Inflammatory macrophage treated with lipopolysaccharide for 1 hour (primary cell): ENCODE measurements around the gene SFPQ.
A peak's percentile ranks its signal among the peaks of the same experiment; 100 is the strongest.
"Not testable (repeated sequence)": the region's sequence is repeated elsewhere in the genome, so short reads cannot be mapped to it uniquely, and the experiment has no call there.

ENCODE experiments used
- DNase-seq, 2 donors: peaks; one replicate each; pipeline ENCODE4 v3.0.0-alpha.2; 2020 to 2022

Gene SFPQ

GRCh38 chr1:35192853-35193664 is at the start of gene SFPQ:
Gene SFPQ, minus strand, starts transcription at chr1:35193145. Its CDS starts 96 bp downstream, at chr1:35193049.
- peak; percentile 98 to 100 for DNase-seq

GRCh38 chr1:35236772-35237171 is 43.8 kb upstream of the SFPQ start:
- not testable (repeated sequence) for DNase-seq

- no peak for DNase-seq
These were observed 38.3 kb upstream of the SFPQ start for GRCh38 chr1:35231287-35231686.

GRCh38 chr1:35229587-35230360 is 36.8 kb upstream of the SFPQ start:
- DNase-seq, result no peak

- DNase-seq, result no peak
These were observed 33.6 kb upstream of the SFPQ start for GRCh38 chr1:35226546-35226945.

GRCh38 chr1:35223084-35223630 is 30.2 kb upstream of the SFPQ start:
- no peak for DNase-seq

GRCh38 chr1:35222322-35223083 is 29.6 kb upstream of the SFPQ start:
- no peak for DNase-seq

GRCh38 chr1:35220976-35221375 is 28.0 kb upstream of the SFPQ start:
- peak; percentile 3 to 10 for DNase-seq

- no peak for DNase-seq
These were observed 22.4 kb upstream of the SFPQ start for GRCh38 chr1:35215346-35215745.

GRCh38 chr1:35211120-35211414 is 18.1 kb upstream of the SFPQ start:
- no peak for DNase-seq

GRCh38 chr1:35210321-35211119 is 17.6 kb upstream of the SFPQ start:
- DNase-seq, result no peak

- no peak for DNase-seq
These were observed 10.3 kb upstream of the SFPQ start for GRCh38 chr1:35203295-35203694.

GRCh38 chr1:35202048-35202719 is 9.2 kb upstream of the SFPQ start:
- DNase-seq, result peak; percentile 64 to 93

- DNase-seq, result no peak
These were observed 8.7 kb upstream of the SFPQ start for GRCh38 chr1:35201631-35202030.

- DNase-seq, result peak; percentile 80 to 93
These were observed 691 bp downstream of the SFPQ start for GRCh38 chr1:35192056-35192852.

- DNase-seq, result no peak
These were observed 1.4 kb downstream of the SFPQ start for GRCh38 chr1:35191429-35192055.

- DNase-seq, result no peak
These were observed 2.2 kb downstream of the SFPQ start for GRCh38 chr1:35190784-35191183.

GRCh38 chr1:35188578-35189392 is 4.2 kb downstream of the SFPQ start:
- DNase-seq, result no peak

- no peak for DNase-seq
These were observed 5.1 kb downstream of the SFPQ start for GRCh38 chr1:35187816-35188342.
